Measurements from ENCODE around the gene UCP2.

GRCh38 chr11:73949912-73950311 lies 32.7 kb downstream of the UCP2 start:
- no peak for TF ChIP-seq POLR2A (IDR thresholded peaks at IDR 0.05; ENCODE audit: low read depth, low read length)
- TF ChIP-seq TAF1 (IDR thresholded peaks at IDR 0.05; ENCODE audit: low read depth, low read length) = no peak
- no peak for TF ChIP-seq POLR2AphosphoS5 (IDR thresholded peaks at IDR 0.05; ENCODE audit: low read depth, low read length)

Measured in GM12891 (cell line).